Cerebellar cortex (tissue), 1 donor: ENCODE measurements around the gene TRIM9.
A peak's percentile ranks its signal among the peaks of the same experiment; 100 is the strongest.

Source experiments
- DNase-seq: peaks from one replicate; pipeline ENCODE4 v3.0.0-alpha.2; 2015; ENCODE audit warnings: low spot score

TRIM9 gene

DNA sequence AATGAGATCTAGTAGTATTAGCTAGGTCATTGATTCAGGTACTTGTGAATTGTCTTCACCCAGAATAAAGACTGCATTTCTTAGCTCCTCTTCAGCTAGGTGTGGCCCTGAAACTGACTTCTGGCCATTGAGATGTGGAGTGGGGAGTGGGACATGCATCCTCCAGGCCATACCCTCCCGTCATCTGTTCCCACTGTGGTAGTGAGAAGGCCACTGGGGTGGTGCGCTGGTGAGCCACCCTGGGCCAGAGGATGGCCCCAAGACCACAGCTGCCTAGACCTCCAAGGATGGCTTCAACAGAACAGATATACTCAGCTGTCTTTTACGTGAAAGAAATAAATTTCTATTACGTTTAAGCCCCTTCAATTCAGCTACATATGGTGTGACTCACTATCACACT is 36.5 kb downstream of the TRIM9 start:
- DNase-seq: no peak

DNA sequence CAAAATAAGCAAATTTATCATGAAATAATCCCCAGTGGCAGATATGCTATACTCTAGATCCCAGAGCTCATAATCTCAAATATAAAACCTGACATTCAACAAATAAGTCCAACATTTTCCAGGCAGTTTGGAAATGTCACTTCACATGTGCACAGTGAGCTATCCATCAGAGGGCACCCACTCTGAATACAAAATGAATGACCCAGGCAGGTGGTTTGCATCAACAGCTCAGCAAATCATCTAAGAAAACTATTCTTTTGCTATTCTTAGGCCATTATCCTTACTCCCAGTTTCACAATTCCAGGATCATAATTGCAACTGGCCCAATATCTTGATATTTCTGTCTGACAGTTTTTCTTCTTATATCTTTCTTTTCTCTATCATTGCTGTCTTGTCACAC is 38.5 kb downstream of the TRIM9 start:
- no peak for DNase-seq

DNA sequence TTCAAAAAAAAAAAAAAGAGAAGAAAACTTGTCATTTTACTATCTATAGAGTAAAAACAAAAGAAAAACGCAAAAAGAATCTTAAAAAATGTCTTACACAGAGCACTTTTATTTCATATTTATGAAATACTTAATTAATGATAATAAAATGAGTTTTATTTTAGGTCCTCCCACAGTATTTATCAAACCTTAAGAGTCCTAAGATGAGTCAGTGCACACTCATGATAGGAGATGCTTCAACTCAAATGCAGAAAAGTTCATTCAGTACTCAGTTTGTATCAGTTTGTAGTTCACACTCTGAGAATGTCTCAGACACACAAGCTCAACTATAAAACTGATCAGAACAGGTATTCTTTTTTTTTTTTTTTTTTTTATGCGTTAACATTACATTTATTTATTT is 41.7 kb downstream of the TRIM9 start:
- DNase-seq: no peak

- no peak for DNase-seq
Measured at GRCh38 chr14:51044961-51045360, 49.9 kb downstream of the TRIM9 start.

- DNase-seq: peak; percentile 68
Measured at GRCh38 chr14:51041883-51042282, 53.0 kb downstream of the TRIM9 start.

- DNase-seq: peak; percentile 67
Measured at GRCh38 chr14:51041108-51041531, 53.8 kb downstream of the TRIM9 start.

GRCh38 chr14:51039252-51039651 is 55.7 kb downstream of the TRIM9 start:
- DNase-seq: no peak

DNA sequence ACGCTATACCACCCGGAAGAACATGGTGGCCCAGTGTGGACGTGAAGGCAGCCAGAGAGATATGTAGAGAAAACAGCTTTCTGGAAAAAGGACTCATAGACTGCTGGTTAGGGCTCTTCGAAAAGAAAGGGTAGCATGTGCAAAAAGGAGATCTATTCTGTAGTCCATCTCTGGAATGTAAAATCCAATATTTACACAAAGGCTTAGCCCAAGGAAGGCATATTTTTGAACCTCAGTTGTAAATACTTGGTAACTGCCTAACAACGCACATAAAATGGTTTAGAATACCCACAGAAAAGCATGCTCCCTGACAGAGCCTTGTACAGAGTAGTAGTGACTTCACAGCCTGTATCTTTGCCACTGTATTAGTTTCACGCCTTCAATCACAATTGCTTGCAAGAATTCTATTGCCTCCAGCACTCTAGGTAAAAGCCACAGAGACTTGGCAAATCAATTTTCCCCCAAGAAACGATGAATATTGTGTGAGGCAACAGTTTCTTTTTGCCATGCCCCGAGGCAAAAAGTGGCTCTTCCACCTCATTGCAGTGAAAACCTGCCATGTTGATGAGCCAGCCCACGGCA is 59.2 kb downstream of the TRIM9 start:
- no peak for DNase-seq

- DNase-seq: peak; percentile 60
Measured at GRCh38 chr14:51028851-51029754, 65.8 kb downstream of the TRIM9 start.

DNA sequence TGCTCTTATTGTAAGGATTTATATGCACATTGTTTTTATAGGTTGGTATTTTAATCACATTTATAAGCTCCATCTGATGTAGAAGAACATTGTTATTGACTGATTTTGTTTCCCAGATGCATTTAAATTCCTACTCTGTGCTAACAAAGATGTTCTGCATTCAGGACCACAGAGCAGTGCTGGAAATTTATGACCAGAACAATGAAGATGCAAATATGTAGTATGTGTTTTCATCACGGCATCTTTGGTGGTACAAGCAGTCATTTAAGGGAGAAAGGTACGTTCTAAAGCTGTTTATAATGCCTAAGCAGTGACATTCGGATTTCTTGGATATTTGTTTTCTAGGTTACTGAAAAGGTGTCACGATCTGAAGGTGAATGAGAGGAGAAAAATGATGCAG is 66.5 kb downstream of the TRIM9 start:
- no peak for DNase-seq

GRCh38 chr14:51024377-51024776 is 70.5 kb downstream of the TRIM9 start:
- no peak for DNase-seq

DNA sequence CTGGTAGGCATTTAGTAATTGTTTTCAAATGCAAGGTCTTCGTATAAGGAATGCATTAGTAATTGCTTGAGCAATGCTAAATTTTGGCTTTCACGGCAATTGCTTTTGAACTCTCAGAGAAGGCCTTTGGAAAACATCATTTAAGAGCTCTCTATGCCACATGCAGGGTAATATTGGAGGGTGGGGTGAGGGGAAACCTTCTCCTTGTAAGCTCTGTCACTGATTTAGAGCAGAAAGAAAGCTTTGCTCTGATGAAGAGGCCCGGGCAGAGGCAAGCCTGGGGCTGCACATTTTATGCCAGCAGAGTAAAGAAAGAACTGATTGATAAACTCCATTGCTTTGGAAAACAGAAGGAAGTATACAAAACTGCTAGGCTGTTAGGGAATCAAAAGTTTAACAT is 70.9 kb downstream of the TRIM9 start:
- DNase-seq: no peak

GRCh38 chr14:51022769-51023168 is 72.1 kb downstream of the TRIM9 start:
- no peak for DNase-seq

- peak; percentile 98 for DNase-seq
Measured at GRCh38 chr14:51020024-51020710, 74.7 kb downstream of the TRIM9 start.

DNA sequence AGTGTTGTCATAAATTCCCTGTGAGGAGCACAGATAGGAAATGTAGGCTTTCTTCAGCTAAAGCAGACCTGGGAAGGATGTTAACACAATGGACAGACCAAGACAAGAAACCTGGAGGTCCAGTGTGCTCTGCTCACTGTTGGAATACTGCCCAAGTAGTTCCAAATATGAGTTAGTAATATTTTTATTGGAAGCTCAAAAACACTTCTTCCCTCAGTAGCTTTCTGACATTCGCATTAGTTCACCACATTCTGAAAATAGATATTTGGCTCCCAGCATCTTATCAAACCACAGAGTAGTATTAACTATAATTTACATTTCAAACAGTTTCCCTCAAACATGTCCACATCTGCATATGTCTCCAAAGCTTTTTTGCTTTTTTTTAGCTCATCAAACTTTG is 75.8 kb downstream of the TRIM9 start:
- DNase-seq: no peak

- DNase-seq: no peak
Measured at GRCh38 chr14:51018521-51018920, 76.4 kb downstream of the TRIM9 start.

- no peak for DNase-seq
Measured at GRCh38 chr14:51014625-51015024, 80.3 kb downstream of the TRIM9 start.

GRCh38 chr14:51014086-51014485 is 80.8 kb downstream of the TRIM9 start:
- peak; percentile 63 for DNase-seq

GRCh38 chr14:51012055-51012454 is 82.8 kb downstream of the TRIM9 start:
- DNase-seq: no peak

DNA sequence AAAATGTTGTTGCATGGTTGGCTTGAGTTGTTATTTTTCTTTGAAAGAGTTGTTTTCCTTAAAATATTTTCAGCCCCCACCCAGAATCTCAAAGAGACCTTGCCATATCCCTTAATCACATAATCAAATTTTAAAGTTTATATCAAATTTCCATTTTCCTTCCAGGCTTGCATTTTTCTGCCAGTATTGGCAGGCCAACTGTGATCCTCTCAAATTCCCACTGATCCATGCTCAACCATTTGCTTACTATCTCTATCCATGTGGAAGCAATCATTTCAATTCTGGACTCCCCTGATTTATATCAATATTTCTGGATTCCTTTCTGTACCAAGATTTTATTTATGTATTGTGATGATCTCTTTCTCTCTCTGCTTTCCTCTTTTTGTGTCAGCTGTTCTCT is 86.5 kb downstream of the TRIM9 start:
- DNase-seq: no peak

GRCh38 chr14:51006781-51007211 is 88.1 kb downstream of the TRIM9 start:
- DNase-seq: peak; percentile 98

- no peak for DNase-seq
Measured at GRCh38 chr14:51006324-51006723, 88.6 kb downstream of the TRIM9 start.
